Right atrium auricular region (tissue), 2 donors: ENCODE results near the gene C1orf21. TPM values are rescaled to one million over a fixed set of nuclear protein-coding genes. Genes with fewer than 3 reads are reported as not detected.

Source experiments
- DNase-seq: peaks from one replicate; pipeline ENCODE4 v3.0.0-alpha.2; 2019; ENCODE audit warnings: low spot score
- H3K27ac ChIP-seq, 2 donors: fragments of 200-600 bp; sonication (generic); 1 replicate in 1 of 2; 2 replicates in 1 of 2; pipeline ENCODE4 v1.5.1; 2016 to 2019
- H3K27me3 ChIP-seq, 2 donors: fragments of 200-600 bp; sonication (generic); one replicate each; pipeline versions ENCODE4 v1.5.1 to v1.6.0; 2017 to 2019
- H3K36me3 ChIP-seq: fragments of 200-600 bp; sonication (generic); one replicate; pipeline ENCODE4 v1.5.1; 2016
- H3K4me1 ChIP-seq, 2 donors: fragments of 200-600 bp; sonication (generic); one replicate each; pipeline versions ENCODE4 v1.5.1 to v1.6.0; 2017 to 2019
- H3K4me3 ChIP-seq, 2 donors: fragments of 200-600 bp; sonication (generic); 1 replicate in 1 of 2; 2 replicates in 1 of 2; pipeline ENCODE4 v1.5.1; 2017 to 2019; ENCODE audit warnings: mild to moderate bottlenecking in 1 of 2, moderate library complexity in 1 of 2
- H3K9me3 ChIP-seq, 2 donors: fragments of 200-600 bp; sonication (generic); one replicate each; pipeline ENCODE4 v1.5.1; 2019
- CTCF ChIP-seq, 2 donors: fragments of 200-600 bp; sonication (generic); IDR thresholded peaks; one replicate each; pipeline ENCODE4 v1.5.1; 2019; ENCODE audit warnings: antibody characterized with exemption in 2 of 2
- total RNA-seq, 2 donors: library from RNA; depleted of rRNA; stranded (reverse); fragments of >200 nt; gene quantifications; one replicate each; pipeline ENCODE4 v1.1.0, GENCODE V29; 2016

The C1orf21 gene
- total RNA-seq, 2 donors from 2014 or later = 49.4 to 78.5 TPM

GRCh38 chr1:184366997-184367396, 19.8 kb upstream of the C1orf21 start:
- no peak for DNase-seq
- no peaks in the 10 kb centered on the region for H3K27me3 ChIP-seq
- H3K36me3 ChIP-seq = no peaks in the 10 kb centered on the region
- H3K9me3 ChIP-seq = no peaks in the 10 kb centered on the region
- no peak overlapping the region for H3K27ac ChIP-seq
- TF ChIP-seq CTCF (IDR thresholded peaks at IDR 0.05) = no peak
- no peak overlapping the region for H3K4me3 ChIP-seq
- H3K4me1 ChIP-seq = no peaks in the 10 kb centered on the region

- TF ChIP-seq CTCF (IDR thresholded peaks at IDR 0.05) = no peak
- no peak for DNase-seq
- no peaks in the 10 kb centered on the region for H3K36me3 ChIP-seq
- no peak overlapping the region for H3K27ac ChIP-seq
- H3K4me1 ChIP-seq = no peaks in the 10 kb centered on the region
- no peaks in the 10 kb centered on the region for H3K27me3 ChIP-seq
- no peak overlapping the region for H3K4me3 ChIP-seq
- H3K9me3 ChIP-seq = no peaks in the 10 kb centered on the region
These were observed 19.3 kb upstream of the C1orf21 start for GRCh38 chr1:184367427-184368038.

- no peaks in the 10 kb centered on the region for H3K36me3 ChIP-seq
- no peaks in the 10 kb centered on the region for H3K27me3 ChIP-seq
- H3K9me3 ChIP-seq = no peaks in the 10 kb centered on the region
- H3K27ac ChIP-seq = no peak overlapping the region
- DNase-seq = no peak
- no peak overlapping the region for H3K4me3 ChIP-seq
- TF ChIP-seq CTCF (IDR thresholded peaks at IDR 0.05) = no peak
- no peaks in the 10 kb centered on the region for H3K4me1 ChIP-seq
These were observed 18.5 kb upstream of the C1orf21 start for GRCh38 chr1:184368354-184368753.

GRCh38 chr1:184370850-184371249, 16.0 kb upstream of the C1orf21 start:
- no peak for DNase-seq
- Histone ChIP-seq H3K27me3 (no peaks in the 10 kb centered on the region), H3K9me3 (no peaks in the 10 kb centered on the region), H3K4me1 (no peaks in the 10 kb centered on the region), H3K4me3 (no peak overlapping the region), H3K36me3 (no peaks in the 10 kb centered on the region), H3K27ac (no peak overlapping the region)
- TF ChIP-seq CTCF (IDR thresholded peaks at IDR 0.05) = no peak

GRCh38 chr1:184373155-184373554, 13.7 kb upstream of the C1orf21 start:
- DNase-seq = no peak
- no peak for TF ChIP-seq CTCF (IDR thresholded peaks at IDR 0.05)
- Histone ChIP-seq H3K36me3 (no peaks in the 10 kb centered on the region), H3K27ac (no peak overlapping the region), H3K4me1 (no peaks in the 10 kb centered on the region), H3K4me3 (no peak overlapping the region), H3K9me3 (no peaks in the 10 kb centered on the region), H3K27me3 (no peaks in the 10 kb centered on the region)

- Histone ChIP-seq H3K27ac (no peak overlapping the region), H3K27me3 (no peaks in the 10 kb centered on the region), H3K4me3 (no peak overlapping the region), H3K4me1 (no peaks in the 10 kb centered on the region), H3K9me3 (no peaks in the 10 kb centered on the region), H3K36me3 (no peaks in the 10 kb centered on the region)
- TF ChIP-seq CTCF (IDR thresholded peaks at IDR 0.05) = no peak
- no peak for DNase-seq
These were observed 10.5 kb upstream of the C1orf21 start for GRCh38 chr1:184376369-184376768.
